Endothelial cell of umbilical vein (primary cell): ENCODE results near the gene CCDC146. TPM values are rescaled to one million over a fixed set of nuclear protein-coding genes. Genes with fewer than 3 reads are reported as not detected.

Source experiments
- BruUV-seq: library from RNA; stranded (reverse); fragments of 400-500 nt; replicated peaks from 2 replicates; lab custom pipeline; 2021; lab: Mats Ljungman, UMichigan
- CTCF ChIA-PET: fragments of 300-600, 350-600 bp; sonication (Branson Sonifier 250); formaldehyde crosslinking; loops from one replicate; lab custom pipeline; 2021; ENCODE audit warnings: antibody characterized with exemption, inconsistent platforms; lab: Charles Lee
- POLR2A ChIA-PET: fragments of 300-600, 350-600 bp; sonication (Branson Sonifier 250); formaldehyde crosslinking; loops from one replicate; lab custom pipeline; 2021; ENCODE audit warnings: antibody characterized with exemption, inconsistent platforms; lab: Charles Lee
- DNase-seq: peaks from one replicate; pipeline ENCODE4 v3.0.0-alpha.2; 2011; ENCODE audit warnings: low read depth, low spot score
- FAIRE-seq: peaks from 2 replicates; lab custom pipeline; 2011; peaks lifted over from hg19 to GRCh38; lab: Jason Lieb, UNC
- H2AFZ ChIP-seq: 2 replicates; pipeline ENCODE4 v1.6.0; 2012; ENCODE audit warnings: low read depth, low read length, control low read depth, inconsistent platforms
- H3K27ac ChIP-seq: 2 replicates; pipeline ENCODE4 v1.5.1; 2011; ENCODE audit warnings: low read depth, mild to moderate bottlenecking, control low read depth, low read length, moderate library complexity; ENCODE audit not compliant: insufficient read depth
- H3K27me3 ChIP-seq, 2 experiments: 2 replicates each; pipeline versions ENCODE4 v1.6.0 to v1.6.1; 2011; ENCODE audit warnings: low read length in 2 of 2, mixed read lengths in 1 of 2; ENCODE audit not compliant: control insufficient read depth in 2 of 2, insufficient read depth in 2 of 2
- H3K36me3 ChIP-seq, 2 experiments: 2 replicates in 1 of 2; 3 replicates in 1 of 2; pipeline ENCODE4 v1.5.1; 2011; ENCODE audit warnings: low read length in 2 of 2, mild to moderate bottlenecking in 1 of 2, moderate library complexity in 1 of 2; ENCODE audit not compliant: control insufficient read depth in 2 of 2, insufficient read depth in 2 of 2; ENCODE audit errors: extremely low read depth in 1 of 2
- H3K4me1 ChIP-seq: 3 replicates; pipeline ENCODE4 v1.5.1; 2011; ENCODE audit warnings: mild to moderate bottlenecking, low read length; ENCODE audit not compliant: control insufficient read depth, insufficient read depth; ENCODE audit errors: extremely low read depth
- H3K4me2 ChIP-seq: 2 replicates; pipeline ENCODE4 v1.6.1; 2011; ENCODE audit warnings: low read length, control low read depth, mixed read lengths; ENCODE audit not compliant: insufficient read depth
- H3K4me3 ChIP-seq, 3 experiments: fragments of 200-600 bp in 1 of 3; sonication (generic), shearing (Covaris generic) in 1 of 3; replicated peaks in 1 of 3; 2 replicates each; pipeline ENCODE4 v1.5.1; 2011 to 2016; ENCODE audit warnings: control low read depth in 3 of 3, low read length in 3 of 3, mild to moderate bottlenecking in 2 of 3, inconsistent platforms in 1 of 3, low read depth in 1 of 3, moderate library complexity in 1 of 3; ENCODE audit not compliant: insufficient read depth in 1 of 3
- H3K79me2 ChIP-seq: 2 replicates; pipeline ENCODE4 v1.6.0; 2012; ENCODE audit warnings: low read length, inconsistent platforms; ENCODE audit not compliant: control insufficient read depth, insufficient read depth
- H3K9ac ChIP-seq: replicated peaks from 2 replicates; pipeline ENCODE3; 2011; ENCODE audit warnings: low read length, control low read depth; ENCODE audit not compliant: insufficient read depth; ENCODE audit errors: extremely low read depth
- H3K9me1 ChIP-seq: replicated peaks from 3 replicates; pipeline ENCODE4 v1.6.0; 2011; ENCODE audit warnings: mild to moderate bottlenecking, low read length; ENCODE audit not compliant: control insufficient read depth, insufficient read depth; ENCODE audit errors: extremely low read depth
- H3K9me3 ChIP-seq: replicated peaks from 2 replicates; pipeline ENCODE4 v1.5.1; 2012; ENCODE audit warnings: low read length, inconsistent platforms; ENCODE audit not compliant: control insufficient read depth, insufficient read depth
- H4K20me1 ChIP-seq: replicated peaks from 2 replicates; pipeline ENCODE3; 2011; ENCODE audit warnings: mild to moderate bottlenecking, low read length; ENCODE audit not compliant: control insufficient read depth, insufficient read depth; ENCODE audit errors: extremely low read depth
- EZH2 ChIP-seq: IDR thresholded peaks from 2 replicates; pipeline ENCODE4 v1.6.1; 2012; ENCODE audit warnings: borderline replicate concordance, low read depth, mild to moderate bottlenecking, moderate library complexity, low read length, inconsistent platforms; ENCODE audit not compliant: severe bottlenecking
- FOS ChIP-seq: IDR thresholded peaks from 2 replicates; pipeline ENCODE4 v1.6.1; 2011; ENCODE audit warnings: mild to moderate bottlenecking, low read length, moderate library complexity, borderline replicate concordance; ENCODE audit not compliant: insufficient read depth
- GATA2 ChIP-seq: IDR thresholded peaks from 2 replicates; pipeline ENCODE4 v1.7.0; 2011; ENCODE audit warnings: low read depth, mild to moderate bottlenecking, moderate library complexity, mixed read lengths, low read length; ENCODE audit not compliant: insufficient read length, insufficient read depth
- MYC ChIP-seq: IDR thresholded peaks from one replicate; pipeline ENCODE4 v1.6.1; 2011; ENCODE audit warnings: mild to moderate bottlenecking, low read depth, low read length
- POLR2A ChIP-seq: IDR thresholded peaks from 2 replicates; pipeline ENCODE4 v1.6.1; 2012; ENCODE audit warnings: low read depth, mild to moderate bottlenecking, control low read depth, low read length
- POLR2AphosphoS5 ChIP-seq: IDR thresholded peaks from 2 replicates; pipeline ENCODE4 v1.6.1; 2012; ENCODE audit warnings: low read depth, mild to moderate bottlenecking, control low read depth, low read length, moderate library complexity; ENCODE audit not compliant: insufficient read depth
- dilution Hi-C: fragments of 300-500 bp; cut with MboI; formaldehyde crosslinking; loops from one replicate; pipeline ENCODE4 v1.15.0; 2019; ENCODE audit warnings: low sequenced_read_pairs; ENCODE audit not compliant: extremely low pct_ligation_motif_present
- intact Hi-C: fragments of 100-400 bp; cut with micrococcal nuclease; formaldehyde crosslinking; loops from one replicate; pipeline ENCODE4 v1.10.0; 2022
- polyA plus RNA-seq, 4 experiments: library from polyadenylated mRNA; depleted of rRNA in 3 of 4; stranded (reverse) in 3 of 4; unstranded in 1 of 4; fragments of >200 nt; gene quantifications; 2 replicates each; pipeline versions ENCODE4 v1.2.1 to v1.2.3, GENCODE V29; 2011 to 2012; ENCODE audit warnings: missing spikeins in 1 of 4
- total RNA-seq: library from RNA; stranded (reverse); gene quantifications from 2 replicates; pipeline ENCODE4 v1.2.3, GENCODE V29; 2021
- TF ChIP-seq, protein P1 (sequence below): IDR thresholded peaks from 2 replicates; pipeline ENCODE4 v1.6.1; 2011; ENCODE audit not compliant: insufficient read depth, insufficient read length
- TF ChIP-seq, protein P2 (sequence below), 2 donors: IDR thresholded peaks; 1 replicate in 1 of 2; 2 replicates in 1 of 2; pipeline ENCODE4 v1.5.1; 2011; ENCODE audit warnings: low read length in 2 of 2, mild to moderate bottlenecking in 2 of 2, moderate library complexity in 2 of 2, control low read depth in 1 of 2, inconsistent platforms in 1 of 2, low read depth in 1 of 2; ENCODE audit not compliant: insufficient read depth in 1 of 2; ENCODE audit errors: extremely low read depth in 1 of 2

Gene CCDC146
- total and polyA plus RNA-seq, 2 donors (not counting 3 experiments of a cell fraction or from before 2014, with no cell fraction given) = 0.65 to 2.2 TPM

DNA sequence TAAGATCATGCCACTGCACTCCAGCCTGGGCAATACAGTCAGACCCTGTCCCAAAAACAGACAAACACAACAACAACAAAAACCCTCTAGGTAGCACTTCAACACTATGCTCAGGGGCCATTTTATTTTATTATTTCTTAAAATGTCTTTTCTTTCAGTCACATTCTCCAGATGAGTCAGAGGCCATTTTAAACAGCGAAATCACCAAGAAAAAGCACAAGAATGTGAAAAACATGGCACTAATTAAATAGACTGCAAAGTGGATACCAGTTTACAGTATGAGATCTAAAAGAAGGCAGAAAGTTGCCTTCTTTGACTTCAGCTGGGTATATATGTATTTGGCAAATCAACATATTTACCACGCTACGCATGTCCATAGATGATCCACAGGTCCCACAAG lies 83.3 kb downstream of the CCDC146 start:
- Histone ChIP-seq H3K9ac (no peak overlapping the region), H3K79me2 (no peaks in the 10 kb centered on the region), H3K4me3 (no peak overlapping the region), H3K27ac (no peak overlapping the region), H3K36me3 (no peaks in the 10 kb centered on the region), H2AFZ (no peak overlapping the region), H3K9me3 (peaks cover 3% of the 10 kb centered on the region), H3K4me1 (no peaks in the 10 kb centered on the region), H3K4me2 (no peak overlapping the region), H3K9me1 (no peaks in the 10 kb centered on the region), H4K20me1 (no peaks in the 10 kb centered on the region), H3K27me3 (no peaks in the 10 kb centered on the region)
- FAIRE-seq (no peak), DNase-seq (no peak)
- ChIA-PET POLR2A (no interaction called here), CTCF (no interaction called here)
- no peak for TF ChIP-seq MYC
- intact Hi-C loops = no loop called here
- dilution Hi-C loops = no loop called here
- no TSS peak for BruUV-seq

DNA sequence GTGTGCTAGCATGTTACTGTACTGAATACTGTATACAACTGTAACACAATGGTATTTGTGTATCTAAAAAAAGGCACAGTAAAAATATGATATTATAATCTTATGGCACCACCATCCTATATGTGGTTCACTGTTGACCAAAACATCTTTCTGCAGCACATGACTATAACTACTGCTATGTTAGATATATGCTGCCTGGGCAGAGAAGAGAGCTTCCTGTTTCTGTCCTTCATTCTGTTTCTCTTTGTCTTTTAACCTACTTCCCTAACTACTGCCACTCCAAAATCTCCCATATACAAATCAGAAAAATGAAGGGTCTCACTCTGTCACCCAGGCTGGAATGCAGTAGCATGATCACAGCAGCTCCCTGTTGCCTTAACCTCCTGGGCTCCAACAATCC lies 86.0 kb downstream of the CCDC146 start:
- DNase-seq (no peak), FAIRE-seq (no peak)
- TF ChIP-seq, protein P1, sequence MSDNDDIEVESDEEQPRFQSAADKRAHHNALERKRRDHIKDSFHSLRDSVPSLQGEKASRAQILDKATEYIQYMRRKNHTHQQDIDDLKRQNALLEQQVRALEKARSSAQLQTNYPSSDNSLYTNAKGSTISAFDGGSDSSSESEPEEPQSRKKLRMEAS = no peak
- TF ChIP-seq MYC (no peak), POLR2AphosphoS5 (no peak), FOS (no peak), POLR2A (no peak), GATA2 (no peak), EZH2 (no peak)
- TF ChIP-seq, protein P2, sequence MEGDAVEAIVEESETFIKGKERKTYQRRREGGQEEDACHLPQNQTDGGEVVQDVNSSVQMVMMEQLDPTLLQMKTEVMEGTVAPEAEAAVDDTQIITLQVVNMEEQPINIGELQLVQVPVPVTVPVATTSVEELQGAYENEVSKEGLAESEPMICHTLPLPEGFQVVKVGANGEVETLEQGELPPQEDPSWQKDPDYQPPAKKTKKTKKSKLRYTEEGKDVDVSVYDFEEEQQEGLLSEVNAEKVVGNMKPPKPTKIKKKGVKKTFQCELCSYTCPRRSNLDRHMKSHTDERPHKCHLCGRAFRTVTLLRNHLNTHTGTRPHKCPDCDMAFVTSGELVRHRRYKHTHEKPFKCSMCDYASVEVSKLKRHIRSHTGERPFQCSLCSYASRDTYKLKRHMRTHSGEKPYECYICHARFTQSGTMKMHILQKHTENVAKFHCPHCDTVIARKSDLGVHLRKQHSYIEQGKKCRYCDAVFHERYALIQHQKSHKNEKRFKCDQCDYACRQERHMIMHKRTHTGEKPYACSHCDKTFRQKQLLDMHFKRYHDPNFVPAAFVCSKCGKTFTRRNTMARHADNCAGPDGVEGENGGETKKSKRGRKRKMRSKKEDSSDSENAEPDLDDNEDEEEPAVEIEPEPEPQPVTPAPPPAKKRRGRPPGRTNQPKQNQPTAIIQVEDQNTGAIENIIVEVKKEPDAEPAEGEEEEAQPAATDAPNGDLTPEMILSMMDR (IDR thresholded peaks at IDR 0.05; ENCODE audit: extremely low read depth in 1 of 2, insufficient read depth in 1 of 2, low read depth in 1 of 2, low read length in 2 of 2) = no peak
- Histone ChIP-seq H3K9me1 (no peaks in the 10 kb centered on the region), H3K79me2 (no peaks in the 10 kb centered on the region), H3K4me3 (no peak overlapping the region), H3K9me3 (peaks cover 3% of the 10 kb centered on the region), H3K4me2 (no peak overlapping the region), H3K36me3 (no peaks in the 10 kb centered on the region), H3K27me3 (no peaks in the 10 kb centered on the region), H4K20me1 (no peaks in the 10 kb centered on the region), H3K27ac (no peak overlapping the region), H2AFZ (no peak overlapping the region), H3K4me1 (no peaks in the 10 kb centered on the region), H3K9ac (no peak overlapping the region)
- POLR2A ChIA-PET = no interaction called here
- intact Hi-C loops (no loop called here), dilution Hi-C loops (no loop called here)
- CTCF ChIA-PET = no interaction called here
- BruUV-seq = no TSS peak
